ENCODE measurements around the gene DGCR8.
A peak's percentile ranks its signal among the peaks of the same experiment; 100 is the strongest.

Gene DGCR8

DNA sequence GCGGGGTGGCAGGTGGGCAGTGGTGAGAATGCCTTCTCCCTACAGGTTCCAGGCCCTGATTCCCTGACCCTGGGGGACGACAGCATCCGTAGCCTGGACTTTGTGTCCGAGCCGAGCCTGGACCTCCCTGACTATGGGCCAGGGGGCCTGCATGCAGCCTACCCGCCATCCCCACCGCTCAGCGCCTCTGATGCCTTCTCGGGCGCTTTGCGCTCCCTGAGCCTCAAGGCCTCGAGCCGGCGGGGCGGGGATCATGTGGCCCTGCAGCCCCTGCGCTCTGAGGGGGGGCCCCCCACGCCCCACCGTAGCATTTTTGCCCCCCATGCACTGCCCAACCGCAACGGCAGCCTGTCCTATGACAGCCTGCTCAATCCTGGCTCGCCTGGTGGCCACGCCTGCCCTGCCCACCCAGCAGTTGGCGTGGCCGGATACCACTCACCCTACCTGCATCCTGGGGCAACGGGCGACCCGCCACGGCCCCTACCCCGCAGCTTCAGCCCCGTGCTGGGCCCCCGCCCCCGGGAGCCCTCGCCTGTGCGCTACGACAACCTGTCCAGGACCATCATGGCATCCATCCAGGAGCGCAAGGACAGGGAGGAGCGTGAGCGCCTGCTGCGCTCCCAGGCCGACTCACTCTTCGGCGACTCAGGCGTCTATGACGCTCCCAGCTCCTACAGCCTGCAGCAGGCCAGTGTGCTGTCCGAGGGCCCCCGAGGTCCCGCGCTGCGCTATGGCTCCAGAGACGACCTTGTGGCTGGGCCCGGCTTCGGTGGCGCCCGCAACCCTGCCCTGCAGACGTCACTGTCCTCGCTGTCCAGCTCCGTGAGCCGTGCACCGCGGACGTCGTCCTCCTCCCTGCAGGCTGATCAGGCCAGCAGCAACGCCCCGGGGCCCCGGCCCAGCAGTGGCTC is 62.9 kb downstream of the DGCR8 start:
- no peak for DNase-seq

DNA sequence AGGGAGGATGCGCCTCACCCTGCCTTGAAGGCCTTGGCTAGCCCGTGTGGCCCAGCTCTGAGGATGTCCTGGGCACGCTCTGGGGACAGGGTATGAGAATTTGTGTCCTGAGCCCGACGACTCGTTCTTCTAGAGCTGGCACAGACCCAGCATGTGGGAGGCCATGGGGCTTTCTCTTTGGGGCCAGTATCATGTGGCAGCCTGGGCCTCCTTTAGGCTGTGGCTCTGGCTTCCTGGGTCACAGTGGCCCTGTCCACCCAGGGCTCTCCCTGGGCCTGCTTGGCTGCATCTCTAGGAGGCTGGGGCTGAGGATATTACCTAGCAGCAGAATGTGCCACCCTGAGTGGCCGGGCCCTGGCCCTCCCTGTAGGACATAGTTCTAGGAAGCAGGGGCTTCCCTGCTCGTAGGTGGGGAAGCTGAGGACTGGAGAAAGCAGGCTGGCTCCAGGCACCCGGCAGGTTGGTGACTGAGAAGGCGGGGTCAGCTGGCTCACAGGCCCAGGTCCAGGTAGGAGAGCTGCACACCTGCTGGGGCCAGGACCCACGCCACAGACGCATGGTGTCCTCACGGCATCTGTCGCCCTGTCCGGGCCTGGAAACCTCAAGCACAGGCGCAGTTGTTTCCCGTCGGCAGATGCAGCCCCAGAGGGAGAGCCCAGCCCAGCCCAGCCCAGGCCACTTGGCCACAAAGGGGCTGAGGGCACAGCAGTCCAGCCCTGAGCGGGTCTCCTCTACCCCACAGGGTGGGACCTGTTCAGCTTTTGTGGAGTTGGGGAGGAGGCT is 64.0 kb downstream of the DGCR8 start:
- no peak for DNase-seq

DNA sequence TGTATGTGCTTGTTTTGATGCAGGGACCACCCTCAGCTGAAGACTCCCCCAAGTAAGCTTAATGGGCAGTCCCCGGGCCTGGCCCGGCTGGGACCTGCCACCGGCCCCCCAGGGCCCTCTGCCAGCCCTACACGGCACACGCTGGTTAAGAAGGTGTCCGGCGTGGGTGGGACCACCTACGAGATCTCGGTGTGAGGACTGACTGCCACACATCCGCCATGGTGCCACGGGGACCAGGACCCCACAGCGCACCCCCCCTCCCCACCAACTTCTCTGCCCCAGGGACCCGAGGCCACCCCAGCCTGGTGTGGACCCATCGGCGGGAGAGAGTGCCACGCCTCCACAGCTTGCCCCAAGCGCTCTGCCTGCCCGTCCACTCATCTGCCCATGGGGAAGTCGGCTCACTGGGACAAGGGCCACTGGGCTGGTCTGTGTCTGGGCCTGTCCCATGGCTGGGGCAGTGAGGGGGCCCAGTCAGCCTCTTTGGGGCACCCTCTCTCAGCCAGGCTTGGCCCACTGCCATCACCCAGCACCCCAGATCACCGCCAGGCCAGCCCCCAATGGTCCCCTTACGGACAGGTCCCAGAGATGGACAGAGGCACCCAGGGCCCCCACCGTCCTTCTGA is 65.3 kb downstream of the DGCR8 start:
- DNase-seq = no peak

DNA sequence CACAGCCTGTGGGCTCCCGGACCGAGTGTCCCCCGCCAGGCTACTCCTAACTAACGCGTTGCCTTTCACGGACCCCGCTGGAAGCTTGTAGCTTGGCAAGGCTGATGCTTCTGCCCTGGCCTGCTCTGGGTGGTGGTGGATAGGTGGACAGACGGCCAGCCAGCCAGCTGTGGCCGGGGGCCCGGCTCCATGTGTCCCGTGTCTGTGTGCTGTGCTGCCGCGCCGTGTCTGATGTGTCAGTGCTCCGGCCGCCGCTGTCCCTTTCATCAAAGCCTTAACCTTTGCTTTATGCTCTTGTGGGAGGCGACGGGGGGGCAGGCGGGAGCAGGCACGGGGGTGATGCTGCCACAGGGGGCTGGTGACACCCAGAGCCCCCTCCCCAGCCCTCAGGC is 65.8 kb downstream of the DGCR8 start:
- DNase-seq = no peak

GRCh38 chr22:20146777-20147176 is 66.7 kb downstream of the DGCR8 start:
- DNase-seq = no peak

DNA sequence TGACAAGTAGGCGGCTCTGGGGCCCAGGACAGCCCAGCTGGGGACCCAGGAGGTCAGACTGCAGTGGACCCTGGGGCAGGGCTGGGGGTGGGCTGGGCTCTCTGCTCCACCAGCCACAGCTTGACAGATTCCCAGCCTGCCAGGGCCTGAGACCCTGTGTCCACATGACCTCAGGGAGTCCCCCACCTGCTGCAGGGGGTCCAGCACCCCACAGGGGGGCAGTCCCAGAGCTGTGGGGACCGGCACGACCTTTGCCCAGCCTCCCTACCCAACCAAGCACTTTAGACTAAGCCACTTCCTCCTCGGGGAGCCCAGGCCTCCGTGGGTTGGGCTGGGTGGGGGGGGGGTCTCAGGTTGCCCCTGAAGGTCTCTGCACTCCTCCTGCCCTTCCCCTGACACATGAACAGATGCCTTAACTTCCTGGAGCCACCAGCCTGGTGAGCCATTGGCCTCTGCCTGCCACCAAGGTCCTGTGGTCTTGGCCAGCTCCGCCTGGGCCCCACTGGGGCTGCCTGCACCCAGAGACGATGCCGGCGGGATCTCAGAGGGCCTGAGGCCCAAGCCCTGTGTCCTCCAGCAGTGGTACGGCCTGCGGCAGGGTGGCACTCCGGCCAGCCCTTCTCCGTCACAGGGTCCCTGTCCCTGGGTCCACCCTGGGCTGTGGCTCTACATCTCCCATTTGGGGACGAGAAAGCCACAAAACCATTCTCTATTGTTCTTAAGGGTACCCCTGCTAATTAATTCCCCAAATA is 67.4 kb downstream of the DGCR8 start:
- no peak for DNase-seq

DNA sequence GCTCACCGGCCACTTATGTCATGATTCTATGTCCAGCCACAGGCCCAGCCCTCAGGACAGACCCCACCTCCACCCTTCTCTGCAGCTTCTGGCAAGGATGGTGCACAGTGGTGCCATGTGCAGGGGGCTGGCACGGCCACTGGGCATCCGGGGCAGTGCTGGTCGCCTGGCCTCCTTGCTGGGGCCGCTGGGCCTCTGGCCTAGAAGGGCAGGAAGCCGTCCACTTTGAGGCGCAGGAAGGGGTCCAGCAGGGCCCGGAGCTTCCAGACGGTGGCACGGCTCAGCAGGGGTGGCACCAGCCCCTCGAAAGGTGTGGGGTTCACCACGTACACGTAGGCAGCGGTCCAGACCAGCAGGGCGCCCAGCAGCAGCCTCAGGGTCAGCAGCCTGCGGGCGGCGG is 68.4 kb downstream of the DGCR8 start:
- no peak for DNase-seq

DNA sequence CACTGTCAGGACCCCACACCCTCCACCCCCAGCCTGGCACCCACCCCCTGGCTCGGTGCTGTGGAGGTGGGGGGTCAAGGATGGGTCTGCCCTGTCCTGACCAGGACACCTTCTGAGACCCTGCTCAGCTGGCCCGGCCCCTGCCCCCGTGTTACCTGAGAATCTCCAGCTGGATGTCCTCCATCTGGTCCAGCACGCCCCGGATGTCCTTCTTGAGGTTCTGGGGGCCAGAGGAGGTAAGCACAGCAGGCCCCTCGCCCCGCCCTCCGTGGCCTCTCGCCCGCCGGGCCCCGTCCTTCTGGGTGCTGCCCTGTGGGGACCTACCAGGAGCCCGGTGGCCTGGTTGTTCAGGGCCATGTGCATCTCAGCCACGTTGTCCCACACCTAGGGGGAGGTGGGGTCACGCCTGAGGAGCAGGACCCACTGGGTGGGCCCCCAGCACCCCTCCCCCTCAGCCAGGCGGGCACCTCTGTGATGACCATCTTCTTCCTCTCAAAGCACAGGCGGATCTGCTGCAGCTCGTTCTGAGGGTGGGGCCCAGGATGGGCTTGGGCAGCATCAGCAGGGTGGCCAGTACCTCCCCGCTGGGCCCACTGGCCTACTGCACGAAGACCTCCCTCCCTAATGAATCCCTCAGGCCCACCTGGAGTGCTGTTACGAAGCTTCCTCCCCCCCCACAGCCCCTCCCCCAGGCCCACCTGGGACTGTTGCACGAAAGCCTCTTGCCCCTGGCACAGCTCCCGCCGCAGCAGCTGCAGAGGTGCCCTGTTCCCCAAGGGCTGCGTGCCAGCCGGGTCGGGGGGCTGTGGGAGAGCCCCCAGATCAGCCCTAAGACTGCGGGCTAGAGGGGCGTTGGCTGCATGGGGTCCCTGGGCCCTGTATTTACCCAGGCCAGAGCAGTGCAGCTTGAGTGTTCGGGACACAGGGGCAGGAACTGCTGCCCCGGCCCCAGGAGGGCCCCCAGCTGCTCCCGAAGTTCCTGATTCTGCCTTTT is 69.5 kb downstream of the DGCR8 start:
- no peak for DNase-seq

DNA sequence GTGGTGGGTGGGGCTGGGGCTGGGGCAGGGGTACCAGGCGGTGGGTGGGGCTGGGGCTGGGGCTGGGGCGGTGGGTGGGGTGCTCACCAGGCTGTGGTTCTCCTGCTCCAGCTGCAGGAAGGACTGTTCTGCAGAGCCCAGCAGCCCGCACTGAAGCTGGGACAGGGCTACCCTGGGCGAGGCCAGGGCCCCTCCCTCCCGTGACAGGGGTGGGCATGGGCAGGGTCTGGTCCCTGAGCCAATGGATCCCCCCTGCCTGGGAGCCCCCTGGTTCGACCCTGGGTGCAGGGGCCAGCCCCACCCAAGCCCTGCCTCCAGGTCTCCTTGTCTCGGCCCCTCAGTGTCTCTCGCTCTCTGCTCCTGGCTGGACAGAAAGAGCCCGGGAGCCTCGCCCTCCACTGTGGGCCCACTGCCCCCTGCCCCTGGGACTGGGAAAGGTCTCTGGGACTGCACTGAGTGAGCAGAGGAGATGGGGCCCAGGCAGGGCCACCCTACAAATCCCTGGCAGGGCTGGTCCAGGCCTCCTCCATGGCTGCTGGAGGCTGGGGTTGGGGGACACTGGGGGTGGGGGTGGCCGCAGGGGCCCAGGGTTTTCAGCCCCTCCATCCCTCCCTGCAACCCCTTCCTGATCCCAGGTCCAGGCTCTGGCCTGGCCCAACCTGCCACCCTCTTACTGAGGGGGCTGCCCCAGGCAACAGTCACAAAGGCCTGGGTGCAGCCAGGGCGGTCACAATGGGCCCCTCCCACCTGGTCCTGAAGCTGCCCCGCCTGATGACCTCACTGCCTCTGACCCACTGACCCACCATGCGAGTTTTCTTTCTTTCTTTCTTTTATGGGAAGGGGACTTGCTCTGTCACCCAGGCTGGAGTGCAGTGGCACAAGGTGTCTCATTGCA is 70.6 kb downstream of the DGCR8 start, which contains the start of gene CCDC188:
Gene CCDC188, minus strand, starts transcription at position 675 of the 895 bp plus-strand sequence. Its CDS starts 69 bp downstream, at position 606.
- DNase-seq = no peak

GRCh38 chr22:20151276-20151588 is 71.2 kb downstream of the DGCR8 start:
- no peak for DNase-seq

DNA sequence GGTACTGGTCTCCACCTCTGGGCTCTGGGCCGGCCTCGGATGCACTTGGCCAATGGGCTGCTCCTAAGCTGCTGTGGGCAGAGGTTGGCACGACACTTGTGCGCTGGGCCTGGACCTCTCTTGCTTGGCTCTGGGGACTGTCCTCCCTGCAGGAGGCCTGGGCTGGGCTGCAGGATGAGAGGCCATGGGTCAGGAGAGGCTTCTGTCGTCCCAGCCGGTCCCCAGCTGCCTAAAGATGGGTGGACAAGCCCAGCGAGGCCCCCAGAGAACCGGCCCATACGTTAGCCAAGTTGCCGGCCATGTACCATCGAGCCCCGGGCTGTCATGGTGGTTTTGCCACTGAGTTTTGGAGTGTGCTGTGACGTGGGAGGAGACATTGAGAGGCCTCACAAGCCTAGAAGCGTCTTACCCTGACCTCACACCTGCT is 72.4 kb downstream of the DGCR8 start:
- no peak for DNase-seq

DNA sequence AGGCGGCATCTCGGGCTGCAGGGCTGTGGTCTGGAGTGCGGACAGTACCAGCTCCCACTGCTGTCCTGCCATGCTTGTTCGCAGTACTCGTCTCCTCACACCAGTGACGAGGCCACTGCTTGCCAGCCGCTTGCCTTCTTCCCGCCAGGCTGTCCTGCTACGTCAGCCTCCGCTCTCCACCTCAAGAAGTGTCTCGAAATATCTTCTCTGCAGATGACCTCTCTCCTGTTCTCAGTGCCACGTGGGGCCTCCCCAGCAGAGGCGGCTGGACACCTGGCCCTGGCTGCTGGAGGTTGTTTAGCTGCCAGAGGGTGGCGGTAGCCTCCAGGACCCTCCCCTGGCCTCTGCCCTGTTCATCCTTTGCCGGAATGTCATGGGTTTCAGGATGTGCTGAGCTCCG is 73.9 kb downstream of the DGCR8 start:
- no peak for DNase-seq

GRCh38 chr22:20154602-20155187 is 74.7 kb downstream of the DGCR8 start:
- no peak for DNase-seq

- peak; percentile 75 for DNase-seq
Observed at GRCh38 chr22:20155330-20156041, 75.4 kb downstream of the DGCR8 start.

GRCh38 chr22:20156042-20156389 is 76.0 kb downstream of the DGCR8 start:
- DNase-seq = no peak

DNA sequence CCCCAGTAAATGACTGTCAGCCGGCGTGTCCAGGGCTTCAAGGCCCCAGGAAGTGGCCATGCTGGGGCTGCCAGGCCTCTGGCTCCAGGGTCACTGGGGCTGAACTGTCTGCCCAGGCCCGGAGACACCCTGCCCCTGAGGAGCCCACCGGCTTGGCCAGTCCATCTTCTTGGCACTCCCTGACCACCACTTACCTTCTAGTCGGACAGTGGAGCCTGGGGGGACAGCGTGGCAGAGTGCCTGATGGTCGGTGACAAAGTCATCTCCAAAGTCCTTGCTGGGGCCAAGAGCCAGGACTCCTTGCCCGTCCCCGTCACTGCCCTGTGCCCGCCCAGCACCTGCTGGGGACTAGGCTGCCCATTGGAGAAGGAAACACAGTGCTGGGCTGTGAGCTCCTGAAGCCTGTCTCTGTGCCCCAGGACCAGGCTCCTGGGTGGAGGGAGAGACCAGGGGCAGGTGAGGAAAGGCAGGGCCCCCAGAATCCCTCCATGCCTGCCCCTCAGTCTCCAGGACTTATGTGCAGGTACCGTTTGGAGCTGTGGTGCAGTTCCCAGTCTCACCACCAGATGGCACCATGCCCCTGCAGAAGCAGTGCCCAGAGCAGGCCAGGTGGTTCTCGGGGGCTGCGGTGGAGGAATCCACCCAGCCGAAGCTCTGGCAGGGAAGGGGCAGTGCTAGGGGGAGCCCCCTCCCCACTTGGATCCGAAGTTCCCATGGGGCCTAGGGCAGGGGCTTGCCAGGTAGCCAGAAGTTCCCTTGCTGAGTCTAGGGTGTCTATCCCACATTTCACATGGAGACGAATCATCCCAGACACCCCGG is 76.8 kb downstream of the DGCR8 start:
- no peak for DNase-seq

DNA sequence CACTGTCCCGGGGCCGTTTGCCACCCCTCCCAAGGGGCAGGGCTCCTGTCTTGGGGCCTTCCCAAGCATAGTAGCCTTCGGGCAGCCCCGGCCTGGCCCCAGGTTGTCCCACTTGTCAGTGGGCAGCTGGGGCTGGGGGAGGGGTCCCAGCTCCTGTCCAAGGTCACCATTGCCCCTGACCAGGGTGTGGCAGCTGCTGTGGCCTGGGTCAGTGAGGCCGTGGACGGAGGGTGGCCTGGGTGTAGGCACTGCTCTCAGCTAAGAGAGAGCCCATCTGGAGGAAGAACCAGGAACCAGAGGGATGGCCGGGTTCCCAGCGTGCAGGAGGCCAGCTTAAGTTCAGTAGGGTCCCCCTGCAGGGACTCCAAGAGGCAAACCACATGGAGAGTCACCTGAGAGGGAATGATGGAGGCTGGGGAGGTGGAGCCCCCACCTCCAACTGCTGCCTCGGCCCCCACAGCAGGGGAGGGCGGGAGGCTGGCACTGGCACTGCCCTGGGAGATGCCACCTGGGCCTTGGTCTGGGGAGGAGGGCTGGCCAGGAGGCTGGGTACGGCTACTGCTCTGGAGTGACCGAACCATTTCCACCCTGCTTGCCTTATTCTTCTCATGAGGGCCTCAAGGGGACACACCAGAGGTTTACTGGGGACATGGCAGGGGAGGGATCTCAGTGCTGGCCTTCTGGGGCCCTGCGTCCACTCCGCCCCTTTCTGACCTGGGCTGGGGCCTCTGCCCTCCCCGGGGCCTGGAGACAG is 77.6 kb downstream of the DGCR8 start:
- DNase-seq = no peak

Data from DMS 273 treated with DMSO at 0.1 percent for 48 hours (cell line).